ENCODE data around the gene NPEPL1. TPM values are rescaled to one million over a fixed set of nuclear protein-coding genes. Genes with fewer than 3 reads are reported as not detected.

Gene NPEPL1
- total and polyA plus RNA-seq, 10 of the 15 experiments (the other 5 are each of a cell fraction or from before 2014, with no cell fraction given): 0.08 to 21.3 (median 10.2) TPM

DNA sequence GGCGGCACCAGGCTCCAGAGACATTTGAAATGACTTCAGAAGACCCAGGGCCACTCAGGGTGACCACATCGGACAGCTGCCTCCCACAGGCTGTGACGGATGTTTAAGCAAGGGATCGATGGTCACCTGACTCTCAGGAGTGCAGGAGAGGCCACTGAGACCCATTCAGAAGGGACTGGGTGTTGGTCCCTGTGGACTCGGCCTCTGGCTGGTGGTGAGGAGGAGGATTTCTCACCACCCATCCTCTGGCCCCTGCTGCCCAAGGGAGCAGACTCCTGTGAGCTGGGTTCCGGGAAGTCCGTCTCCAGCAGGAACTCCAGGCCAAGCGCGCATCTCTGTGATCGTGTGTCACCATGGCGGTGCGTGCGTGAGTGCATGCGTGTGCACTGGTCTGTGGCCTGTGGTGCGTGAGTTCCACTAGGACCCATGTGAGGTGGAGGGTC, 25.5 kb downstream of the NPEPL1 start:
- FAIRE-seq (no peak), ATAC-seq (no peak), DNase-seq (ENCODE audit: low read depth, low spot score) (no peak)
- H3K27ac ChIP-seq (ENCODE audit: control insufficient read depth, insufficient read depth): no peak overlapping the region
- no peak overlapping the region for H3K4me2 ChIP-seq (ENCODE audit: control insufficient read depth, insufficient read depth)
- BruUV-seq (replicated peaks): no TSS peak
- no peaks in the 10 kb centered on the region for H3K36me3 ChIP-seq (ENCODE audit: control insufficient read depth in 2 of 2, insufficient read depth in 2 of 2, low read length in 1 of 2)
- no peak overlapping the region for H3K9ac ChIP-seq (ENCODE audit: control insufficient read depth, insufficient read depth, low read length)
- intact Hi-C loops (cut with micrococcal nuclease; ENCODE audit: unreplicated experiment): no loop called here
- no peaks in the 10 kb centered on the region for H3K9me3 ChIP-seq (replicated peaks; ENCODE audit: control insufficient read depth, insufficient read depth, low read length)
- no peaks in the 10 kb centered on the region for H3K79me2 ChIP-seq (ENCODE audit: control insufficient read depth, insufficient read depth, low read length)
- 70% methylated on average over 13 of the region's 15 CpGs for WGBS (ENCODE audit: insufficient coverage, insufficient replicate concordance, low lambda C conversion rate, missing lambda C conversion rate)
- H4K20me1 ChIP-seq (ENCODE audit: control insufficient read depth, insufficient read depth): no peaks in the 10 kb centered on the region
- POLR2A ChIA-PET: no interaction called here
- no peak overlapping the region for H3K4me3 ChIP-seq
- no peaks in the 10 kb centered on the region for H3K27me3 ChIP-seq (replicated peaks in 1 of 2; ENCODE audit: control insufficient read depth in 2 of 2, insufficient read depth in 2 of 2, low read length in 1 of 2)
- no peak overlapping the region for H2AFZ ChIP-seq (ENCODE audit: control insufficient read depth, low read depth, low read length)
- SMC1A ChIA-PET (ENCODE audit: uncharacterized antibody, unreplicated experiment): no interaction called here
- in situ Hi-C loops (cut with MboI): no loop called here
- RAD21 ChIA-PET (ENCODE audit: unreplicated experiment): no interaction called here
- CTCF ChIA-PET: no interaction called here
- H3K4me1 ChIP-seq (ENCODE audit: control insufficient read depth, insufficient read depth, low read length): no peaks in the 10 kb centered on the region
- TF ChIP-seq GABPA (IDR thresholded peaks at IDR 0.05; ENCODE audit: low read depth) (no peak), POU2F2 (IDR thresholded peaks at IDR 0.05; ENCODE audit: borderline replicate concordance, low read depth, low read length) (no peak), ZBTB4 (CRISPR knock-in tag; IDR thresholded peaks at IDR 0.05) (no peak), ZNF24 (IDR thresholded peaks at IDR 0.05) (no peak), MEF2B (IDR thresholded peaks at IDR 0.05; ENCODE audit: partially characterized antibody, poor library complexity, severe bottlenecking) (no peak), ETV6 (conservative IDR thresholded peaks at IDR 0.05 in 1 of 2, IDR thresholded peaks at IDR 0.05 in 1 of 2; ENCODE audit: borderline replicate concordance in 1 of 2, low read depth in 1 of 2) (no peak), ZBTB33 (IDR thresholded peaks at IDR 0.05) (no peak), SUZ12 (IDR thresholded peaks at IDR 0.05; ENCODE audit: unreplicated experiment) (no peak), CHD1 (IDR thresholded peaks at IDR 0.05; ENCODE audit: low read depth, low read length) (no peak), CBX3 (IDR thresholded peaks at IDR 0.05; ENCODE audit: borderline replicate concordance, low read depth) (no peak), ATF7 (IDR thresholded peaks at IDR 0.05; ENCODE audit: low read depth) (no peak), STAT3 (IDR thresholded peaks at IDR 0.05; ENCODE audit: low read depth, low read length) (no peak), MEF2A (IDR thresholded peaks at IDR 0.05; ENCODE audit: insufficient read depth, low read depth, low read length) (no peak), POLR2A (IDR thresholded peaks at IDR 0.05; ENCODE audit: low read depth, low read length) (no peak), NR2C1 (IDR thresholded peaks at IDR 0.05) (no peak), YY1 (IDR thresholded peaks at IDR 0.05; ENCODE audit: low read depth, low read length) (no peak), RCOR1 (conservative IDR thresholded peaks at IDR 0.05; ENCODE audit: low read depth, low read length) (no peak), CREB1 (IDR thresholded peaks at IDR 0.05; ENCODE audit: low read depth) (no peak)

All from GM12878 (cell line).